GM18909 (cell line): ENCODE results near the gene AMOTL1.
"Not testable (repeated sequence)": the region's sequence is repeated elsewhere in the genome, so short reads cannot be mapped to it uniquely, and the experiment has no call there.

Experiments used
- ATAC-seq: cut with Tn5 transposase; IDR thresholded peaks from one replicate; pipeline ENCODE4 v1.9.1; 2021; ENCODE audit warnings: mild to moderate bottlenecking; ENCODE audit not compliant: unreplicated experiment, poor library complexity

Gene AMOTL1

DNA sequence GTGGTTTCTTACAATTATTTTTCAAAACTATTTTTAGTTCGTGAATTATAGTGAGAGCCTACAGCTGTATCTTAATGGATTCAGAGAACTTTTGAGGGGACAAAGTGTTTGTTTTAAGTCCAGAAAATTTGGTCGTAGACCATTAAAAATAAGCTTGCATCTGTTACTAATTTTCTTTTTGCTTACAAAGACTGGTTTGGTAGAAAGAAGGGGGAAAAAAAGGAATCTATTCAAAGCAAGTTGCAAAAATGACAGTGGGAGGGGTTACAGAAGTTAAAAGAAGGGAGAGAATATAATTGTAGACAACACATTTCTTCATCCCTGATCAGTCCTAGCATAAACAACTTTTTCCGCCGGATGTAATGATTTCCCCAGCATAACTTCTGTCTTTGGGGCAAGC lies 72.1 kb downstream of the AMOTL1 start:
- ATAC-seq = no peak

DNA sequence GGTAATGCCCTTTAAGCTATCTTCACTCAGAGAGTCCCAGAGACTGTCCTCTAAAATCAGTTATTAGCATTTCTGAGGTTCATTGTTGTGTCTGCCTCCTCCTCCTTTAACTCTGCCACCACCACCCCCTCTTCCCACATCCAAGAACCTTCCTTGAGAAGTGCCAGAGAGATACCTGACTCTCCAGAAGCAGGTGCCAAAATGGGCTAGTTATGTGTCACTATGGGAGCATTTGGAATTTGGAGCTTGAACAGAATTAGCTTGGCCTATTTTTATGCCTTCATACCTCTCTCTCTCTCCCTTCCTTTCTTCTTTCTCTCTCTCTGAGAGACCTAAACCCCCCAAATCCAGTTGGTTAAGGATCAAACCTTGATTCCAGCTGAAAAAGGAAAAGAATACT lies 75.9 kb downstream of the AMOTL1 start:
- no peak for ATAC-seq

DNA sequence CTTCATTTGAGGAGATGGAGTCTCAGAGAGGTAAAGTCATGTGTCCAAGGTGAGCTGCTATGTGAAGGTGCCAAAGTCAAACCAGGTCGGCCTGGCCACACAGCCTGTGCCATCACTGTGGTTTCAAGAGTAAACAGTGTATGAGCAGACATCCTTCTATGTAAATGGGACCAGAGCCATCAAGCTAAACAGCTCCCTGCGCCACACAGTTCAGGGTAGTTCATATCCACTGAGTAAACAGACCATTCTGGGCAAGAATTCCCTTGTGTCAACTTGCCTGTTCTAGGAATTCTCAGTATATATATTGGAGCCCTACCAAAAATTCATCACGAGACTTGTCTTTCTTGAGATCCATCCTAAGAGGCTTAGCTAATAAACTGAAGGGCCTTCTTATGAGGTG lies 77.5 kb downstream of the AMOTL1 start:
- no peak for ATAC-seq

DNA sequence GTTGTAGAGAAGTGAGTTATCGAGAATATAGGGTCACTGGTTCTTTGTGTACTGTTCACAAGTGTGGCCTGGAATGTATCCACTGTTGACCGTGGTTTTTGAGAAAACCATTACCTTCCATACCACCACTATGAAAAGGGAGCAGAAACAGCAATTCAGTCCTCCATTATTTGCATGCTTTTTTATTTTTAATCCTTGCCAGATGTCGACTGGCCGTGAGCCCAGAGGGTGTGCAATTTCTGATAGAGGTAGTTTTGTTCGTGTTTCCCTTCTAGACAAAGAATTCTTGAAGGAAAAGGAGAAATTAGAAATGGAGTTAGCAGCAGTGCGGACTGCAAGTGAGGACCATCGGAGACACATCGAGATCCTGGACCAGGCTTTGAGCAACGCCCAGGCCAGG lies 81.7 kb downstream of the AMOTL1 start:
- no peak for ATAC-seq

DNA sequence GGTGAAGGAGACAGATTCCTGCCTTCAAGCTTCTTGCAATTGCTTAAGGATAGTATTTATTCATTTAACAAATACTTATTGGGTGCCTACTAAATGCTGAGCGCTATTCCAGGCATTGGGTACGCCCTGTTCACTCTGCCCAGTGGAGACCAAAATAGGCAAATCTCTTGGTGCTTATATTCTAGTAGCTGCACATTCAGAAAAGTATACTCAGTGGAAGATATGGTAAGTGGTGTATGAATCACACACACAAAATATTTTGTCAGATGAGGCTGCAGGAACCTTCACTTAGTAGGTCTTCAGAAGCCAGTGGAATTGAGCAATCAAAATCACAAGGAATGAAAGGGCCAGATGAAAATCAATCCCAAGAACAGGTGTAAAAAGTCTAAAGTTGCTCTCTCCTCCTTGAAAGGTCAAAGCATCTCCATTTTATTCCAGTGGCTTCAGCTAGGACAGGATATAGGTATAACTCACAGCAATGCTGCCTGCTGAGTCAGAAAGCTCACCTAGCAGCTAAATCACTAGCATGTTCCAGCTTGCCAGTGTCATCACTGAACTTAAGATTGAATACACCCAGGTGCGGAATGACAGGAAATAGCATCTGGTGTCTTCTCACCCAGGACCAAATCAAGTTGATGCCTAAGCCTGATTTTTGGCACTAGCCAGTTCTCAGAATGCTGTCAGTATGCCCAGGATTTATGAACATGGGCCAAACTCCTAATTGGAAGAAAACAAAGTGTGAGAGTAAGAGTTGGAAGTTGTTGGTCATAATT lies 83.9 kb downstream of the AMOTL1 start:
- ATAC-seq = no peak

DNA sequence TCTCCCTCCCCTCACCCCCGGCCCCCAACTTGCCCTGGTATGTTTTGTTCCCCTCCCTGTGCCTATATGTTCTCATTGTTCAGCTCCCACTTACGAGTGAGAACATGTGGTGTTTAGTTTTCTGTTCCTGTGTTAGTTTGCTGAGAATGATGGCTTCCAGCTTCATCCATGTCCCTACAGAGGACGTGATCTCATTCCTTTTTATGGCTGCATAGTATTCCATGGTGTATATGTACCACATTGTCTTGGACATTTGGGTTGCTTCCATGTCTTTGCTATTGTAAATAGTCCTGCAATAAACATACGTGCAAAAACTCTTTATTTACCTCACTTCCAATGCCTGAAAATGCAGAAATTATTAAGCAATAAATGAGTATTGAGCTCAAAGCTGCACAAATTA lies 85.1 kb downstream of the AMOTL1 start:
- ATAC-seq = not testable (repeated sequence)

DNA sequence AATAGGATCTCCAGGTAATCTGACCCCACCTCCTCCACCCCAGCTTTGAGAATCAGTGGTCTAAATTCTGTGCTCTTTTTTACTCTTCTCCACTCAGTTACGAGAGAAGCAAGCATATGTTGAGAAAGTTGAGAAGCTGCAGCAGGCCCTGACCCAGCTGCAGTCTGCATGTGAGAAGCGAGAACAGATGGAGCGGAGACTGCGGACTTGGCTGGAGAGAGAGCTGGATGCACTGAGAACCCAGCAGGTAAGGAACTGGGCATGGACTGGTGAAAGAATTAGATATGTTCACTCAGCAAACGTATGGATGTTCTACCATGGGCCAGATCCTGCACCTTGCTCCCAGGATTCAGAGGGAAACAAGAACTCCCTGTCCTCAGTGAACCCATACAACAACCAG lies 85.7 kb downstream of the AMOTL1 start:
- no peak for ATAC-seq

DNA sequence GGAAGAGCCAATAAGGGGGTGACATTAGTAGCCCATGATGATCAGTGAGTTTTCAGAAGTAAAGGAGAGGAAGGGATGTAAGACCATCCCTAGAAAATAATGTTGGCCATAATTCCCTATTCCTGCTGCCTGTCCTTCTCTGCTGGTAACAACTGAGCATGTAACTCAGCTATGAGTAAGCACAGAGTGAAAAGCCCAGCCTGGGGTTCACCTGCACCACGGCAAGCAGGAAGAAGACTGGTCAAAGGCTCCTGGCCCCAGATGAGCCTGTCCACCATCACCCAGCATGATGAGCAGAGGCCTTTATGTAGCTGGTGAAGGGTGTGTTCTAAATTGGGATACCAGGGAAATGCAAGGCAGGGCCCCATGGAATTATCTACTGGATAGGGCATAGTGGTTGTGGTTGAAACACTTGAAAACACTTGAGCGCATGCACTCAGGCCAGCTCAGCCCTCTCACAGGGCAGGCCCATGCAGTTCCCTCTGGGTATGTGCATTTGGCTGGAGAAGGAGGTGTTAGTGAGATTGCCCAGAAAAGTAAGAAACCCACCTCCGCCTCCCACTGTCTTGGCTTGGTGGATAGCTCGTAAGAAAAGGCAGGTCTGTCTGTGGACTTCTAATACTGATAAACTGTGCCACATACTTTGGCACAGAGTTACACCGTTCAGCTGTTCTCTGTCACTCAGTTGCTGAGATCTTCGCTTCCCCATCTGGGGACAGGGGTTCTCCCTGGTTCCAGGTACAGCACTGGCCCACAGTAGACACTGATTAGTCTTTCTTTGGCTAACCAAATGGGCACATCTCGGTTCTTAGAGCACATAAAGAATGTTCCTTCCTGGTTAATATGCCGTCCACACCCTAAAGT lies 86.8 kb downstream of the AMOTL1 start:
- ATAC-seq = no peak

DNA sequence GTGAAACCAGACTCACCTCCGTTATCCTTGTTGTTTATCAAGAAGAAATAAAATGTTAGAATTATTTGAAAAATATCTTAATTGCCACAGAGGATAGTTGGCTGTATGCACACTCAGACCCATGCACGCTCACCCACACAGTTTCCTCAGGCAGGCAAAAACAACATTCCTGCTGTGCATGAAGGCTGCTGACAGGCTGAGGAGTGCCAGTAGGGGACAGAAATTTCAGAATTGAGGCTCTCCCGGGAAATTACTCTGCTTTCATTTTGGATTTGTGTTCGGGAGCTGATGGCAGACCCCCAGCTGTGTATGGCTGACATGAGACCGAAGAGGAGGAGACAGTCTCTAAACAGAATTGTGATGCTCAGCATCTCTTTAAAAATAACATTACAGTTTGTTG lies 87.5 kb downstream of the AMOTL1 start:
- ATAC-seq = no peak

DNA sequence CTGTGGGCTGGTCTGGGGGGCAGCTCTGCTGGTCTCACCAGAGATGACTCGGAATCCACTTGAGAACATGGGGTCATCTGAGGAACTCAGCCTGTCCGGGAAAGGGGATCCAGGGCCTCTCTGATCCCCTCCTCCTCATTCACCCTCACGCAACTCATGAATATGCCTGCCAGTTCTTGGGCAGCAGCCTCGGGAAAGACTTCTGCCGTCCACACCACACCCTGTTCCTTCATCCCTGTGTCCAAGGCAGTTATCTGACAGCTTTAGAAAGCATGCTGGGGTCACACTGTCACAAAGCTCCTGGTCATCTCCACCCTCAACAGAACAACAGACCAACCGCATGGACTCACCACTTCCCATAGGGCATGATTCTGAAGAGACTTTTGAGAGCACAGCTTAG lies 88.3 kb downstream of the AMOTL1 start:
- no peak for ATAC-seq

DNA sequence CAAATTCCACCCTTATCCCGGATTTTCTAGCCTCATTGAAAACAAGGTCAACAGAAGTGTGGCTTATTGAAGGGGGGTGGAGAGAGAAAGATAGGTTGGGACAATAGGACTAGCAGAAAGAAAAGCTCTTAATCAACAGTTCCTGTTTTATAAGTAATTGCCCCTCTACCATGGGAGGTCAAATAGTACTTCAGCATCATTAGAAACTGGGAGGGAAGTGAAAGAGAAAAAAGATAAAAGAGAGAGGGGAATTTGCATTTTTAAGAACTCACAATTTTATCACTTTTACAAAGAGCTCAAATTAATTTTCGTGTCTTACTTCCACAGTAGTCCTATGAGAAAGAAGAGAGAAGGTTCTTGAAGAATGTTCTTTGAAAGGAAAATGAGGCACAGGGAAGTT lies 89.2 kb downstream of the AMOTL1 start:
- ATAC-seq = no peak

DNA sequence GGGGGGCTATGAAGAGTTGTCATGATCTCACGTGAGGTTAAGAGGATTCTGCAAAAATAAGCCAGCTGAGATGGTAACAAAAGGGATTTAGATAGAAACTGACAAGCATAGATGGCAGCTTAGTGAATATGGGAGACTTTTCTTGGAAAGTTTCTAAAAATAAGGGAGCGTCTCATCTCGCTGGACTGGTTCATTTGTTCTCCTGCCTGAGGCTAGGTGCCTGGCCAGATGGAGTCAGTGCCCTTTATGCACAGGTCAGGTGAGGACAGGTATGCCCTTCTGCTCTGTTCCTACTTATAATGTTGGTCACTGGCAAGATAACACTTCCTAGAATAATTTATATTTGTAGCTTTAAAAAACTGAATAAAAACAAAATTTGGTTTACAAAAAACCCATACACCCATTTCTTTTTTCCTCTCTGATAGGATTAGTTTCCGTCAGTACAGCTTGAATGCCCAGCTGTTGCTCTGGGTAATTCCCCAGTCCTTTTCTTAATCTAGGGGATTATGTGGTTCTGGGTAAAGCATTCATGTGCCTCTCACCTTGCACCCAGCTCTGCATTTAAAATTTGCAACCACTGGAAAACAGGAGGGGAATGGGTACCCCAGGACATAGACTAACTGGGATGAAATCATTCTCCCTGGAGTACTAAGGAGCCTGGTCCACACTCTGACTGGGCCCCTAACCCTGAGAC lies 90.0 kb downstream of the AMOTL1 start:
- no peak for ATAC-seq

DNA sequence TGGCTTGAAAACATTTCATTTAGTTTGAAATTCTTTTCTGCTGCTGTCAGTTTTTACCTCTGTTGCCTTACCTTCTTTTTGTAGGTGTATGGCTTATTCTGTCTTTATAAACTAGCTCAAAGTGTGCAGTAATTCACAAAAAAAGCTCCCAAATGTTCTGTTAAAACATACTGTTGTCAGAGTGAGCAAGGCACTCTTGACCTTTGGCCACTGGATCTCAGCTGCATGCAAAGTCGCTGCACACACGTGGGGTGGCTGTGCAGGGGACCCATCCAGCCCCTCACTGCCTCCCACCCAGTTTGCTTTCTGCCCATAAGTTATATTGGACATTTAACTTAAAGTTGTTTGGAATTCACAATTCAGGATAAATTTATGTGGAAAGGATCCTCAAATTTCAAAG lies 92.2 kb downstream of the AMOTL1 start:
- no peak for ATAC-seq

DNA sequence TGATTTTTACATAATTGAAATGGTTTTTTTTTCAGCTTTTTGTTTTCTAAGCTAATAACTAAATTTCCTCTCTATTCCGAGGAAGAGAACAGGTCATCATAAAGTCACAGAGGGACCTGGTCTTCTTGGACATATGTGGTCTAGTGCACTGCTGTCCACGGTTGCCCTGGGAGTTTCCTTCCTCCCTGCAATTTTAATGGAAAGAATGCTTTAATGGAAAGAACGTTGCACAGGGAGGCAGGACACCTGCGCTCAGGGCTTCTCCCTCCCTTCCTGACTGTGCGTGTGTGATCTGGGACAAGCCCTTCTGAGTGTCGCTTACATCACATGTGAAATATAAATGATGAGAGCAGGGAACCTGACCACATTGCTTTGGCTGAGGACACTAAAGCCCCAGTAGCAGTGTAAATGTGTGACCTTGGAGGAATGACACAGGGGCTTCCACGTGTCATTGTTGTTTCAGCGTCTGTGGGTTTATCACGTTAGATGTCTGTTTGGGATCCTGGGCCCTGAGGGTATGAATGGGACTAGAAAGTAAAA lies 93.2 kb downstream of the AMOTL1 start:
- no peak for ATAC-seq

DNA sequence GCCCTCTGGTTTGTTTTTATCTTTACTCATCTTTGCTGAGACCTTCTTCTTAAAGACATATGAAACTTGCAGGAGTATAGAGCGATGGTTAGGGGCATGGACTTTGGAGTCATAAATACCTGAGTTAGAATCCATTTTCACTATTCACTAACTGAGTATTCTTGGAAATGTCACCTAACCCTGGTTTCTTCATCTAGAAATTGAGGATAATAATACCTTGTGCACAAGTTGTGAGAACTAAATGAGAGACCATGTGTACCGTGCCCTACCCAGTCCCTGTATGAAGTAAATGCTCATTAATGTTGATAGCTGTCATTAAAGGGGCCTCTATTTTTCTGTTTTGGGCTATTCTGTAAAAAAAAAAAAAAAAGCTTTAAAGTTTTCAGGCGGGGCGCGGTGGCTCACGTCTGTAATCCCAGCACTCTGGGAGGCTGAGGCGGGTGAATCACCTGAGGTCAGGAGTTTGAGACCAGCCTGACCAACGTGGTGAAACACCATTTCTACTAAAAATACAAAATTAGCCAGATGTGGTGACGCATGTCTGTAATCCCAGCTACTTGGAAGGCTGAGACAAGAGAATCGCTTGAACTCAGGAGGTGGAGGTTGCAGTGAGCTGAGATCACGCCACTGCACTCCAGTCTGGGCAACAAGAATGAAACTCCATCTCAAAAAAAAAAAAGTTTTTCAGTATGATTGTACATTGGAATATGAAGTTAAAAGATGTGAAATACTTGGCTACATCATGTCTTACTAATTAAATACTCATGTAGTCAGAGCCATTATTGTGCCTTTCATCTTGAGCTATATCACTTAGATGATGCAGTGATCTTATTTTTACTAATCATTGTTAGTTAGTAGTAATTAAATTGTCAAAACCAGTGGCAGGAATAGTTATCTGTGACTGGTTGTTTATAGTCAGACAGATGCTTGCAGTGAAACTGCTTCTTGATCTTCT lies 95.0 kb downstream of the AMOTL1 start:
- no peak for ATAC-seq

DNA sequence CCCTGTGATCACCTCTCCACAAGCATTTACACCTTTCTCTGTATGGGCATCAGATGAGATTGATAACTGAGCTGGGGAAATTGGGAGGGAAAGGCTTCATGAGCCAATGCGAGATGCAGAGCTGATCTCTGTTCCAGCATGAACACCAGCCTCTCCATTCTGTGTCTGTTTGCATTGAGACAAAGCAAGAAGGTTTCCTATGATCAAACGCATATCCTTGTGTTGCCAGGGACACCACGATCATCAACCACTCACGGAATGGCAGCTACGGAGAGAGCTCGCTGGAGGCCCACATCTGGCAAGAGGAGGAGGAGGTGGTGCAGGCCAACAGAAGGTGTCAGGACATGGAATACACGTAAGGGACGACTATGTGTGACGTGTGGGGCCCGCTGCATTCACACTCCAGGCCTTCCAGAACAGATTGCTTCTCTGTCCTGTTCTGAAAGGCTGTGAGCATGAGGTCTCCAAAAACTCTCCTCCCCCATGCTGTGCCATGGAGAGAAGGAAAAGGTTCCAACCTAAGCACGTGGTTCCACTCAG lies 96.4 kb downstream of the AMOTL1 start:
- no peak for ATAC-seq

DNA sequence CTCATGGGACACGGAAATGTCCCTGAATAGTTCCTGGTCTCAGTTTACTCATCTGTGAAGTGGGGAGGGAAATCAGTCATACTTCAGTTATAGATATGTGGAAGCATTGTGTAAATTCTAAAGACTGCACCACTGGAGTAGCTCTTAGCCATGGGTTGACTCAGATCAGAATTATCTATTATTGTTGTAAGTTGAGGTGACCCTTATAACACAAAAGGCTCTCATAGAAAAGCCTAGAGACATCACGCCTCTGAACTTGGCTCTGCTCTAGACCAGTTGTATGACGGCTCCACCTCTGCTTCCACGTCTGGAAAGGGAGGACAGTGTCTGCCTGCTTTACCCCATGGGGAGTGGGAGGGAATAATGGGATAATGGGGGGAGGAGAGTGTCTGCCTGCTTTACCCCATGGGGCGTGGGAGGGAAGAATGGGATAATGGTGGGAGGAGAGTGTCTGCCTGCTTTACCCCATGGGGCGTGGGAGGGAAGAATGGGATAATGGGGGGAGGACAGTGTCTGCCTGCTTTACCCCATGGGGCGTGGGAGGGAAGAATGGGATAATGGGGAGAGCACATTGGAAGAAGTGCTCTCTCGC lies 98.2 kb downstream of the AMOTL1 start:
- no peak for ATAC-seq

DNA sequence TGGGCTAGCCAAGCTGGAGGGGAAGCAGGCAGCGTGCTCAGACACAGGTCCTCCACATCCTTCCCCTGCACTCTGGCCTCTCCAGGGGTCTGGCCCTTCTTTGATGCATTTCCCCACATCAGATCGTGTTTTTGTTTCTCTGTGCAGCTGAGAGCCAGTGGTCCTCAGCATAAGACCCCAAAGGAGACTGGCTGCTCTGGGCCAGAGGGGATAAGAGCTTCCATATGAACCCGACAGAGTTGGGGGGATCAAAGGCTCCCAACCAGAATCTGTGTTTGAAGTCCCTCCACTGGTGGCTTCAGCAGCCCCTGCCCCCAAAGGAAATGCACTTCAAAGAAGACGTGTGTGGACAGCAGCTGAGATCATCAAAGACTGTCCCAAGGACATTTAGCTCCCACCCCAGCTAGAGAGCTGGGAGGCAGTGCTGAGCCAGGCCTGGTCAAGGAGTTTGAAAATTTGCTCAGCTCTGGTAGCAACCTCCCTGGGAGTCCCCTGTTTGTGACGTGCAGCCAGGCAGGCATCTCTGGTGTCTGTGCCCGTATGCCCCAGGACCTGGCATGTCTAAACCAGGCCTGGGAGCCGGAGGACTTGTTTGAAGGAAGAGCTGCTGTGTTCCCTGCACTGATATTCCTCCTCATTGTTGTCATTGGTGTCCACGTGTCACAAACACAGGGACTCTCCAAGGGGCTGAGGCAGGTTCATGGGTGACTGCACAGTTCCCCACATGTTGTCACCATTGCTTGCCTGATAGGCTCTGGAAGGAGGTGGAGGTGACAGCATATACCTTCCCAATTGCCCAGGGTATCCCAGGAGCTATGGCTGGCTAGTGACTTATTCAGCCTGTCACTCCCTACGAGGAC lies 99.0 kb downstream of the AMOTL1 start:
- no peak for ATAC-seq
